ENCODE measurements around the gene SLC35F3. TPM values are rescaled to one million over a fixed set of nuclear protein-coding genes. Genes with fewer than 3 reads are reported as not detected.

SLC35F3 gene
- total and polyA plus RNA-seq, 4 donors = 0.01 to 0.37 (median 0.08) TPM; not detected in 1

- no peaks in the 10 kb centered on the region for H3K36me3 ChIP-seq (ENCODE audit: control insufficient read depth in 4 of 4, insufficient read depth in 3 of 4, low read depth in 1 of 4, low read length in 3 of 4)
- no peak overlapping the region for H3K9ac ChIP-seq (ENCODE audit: low read depth in 1 of 2, low read length in 2 of 2)
- H3K9me3 ChIP-seq (ENCODE audit: control insufficient read depth in 4 of 4, low read length in 3 of 4) = peaks cover 0 to 7% (median 0%) of the 10 kb centered on the region in 4 donors
- no peak for TF ChIP-seq EGR1 (IDR thresholded peaks at IDR 0.05; ENCODE audit: low read depth in 2 of 2)
- no peak for TF ChIP-seq FOXA2 (IDR thresholded peaks at IDR 0.05)
- no peak for TF ChIP-seq YY1 (IDR thresholded peaks at IDR 0.05)
- TF ChIP-seq, protein P1, sequence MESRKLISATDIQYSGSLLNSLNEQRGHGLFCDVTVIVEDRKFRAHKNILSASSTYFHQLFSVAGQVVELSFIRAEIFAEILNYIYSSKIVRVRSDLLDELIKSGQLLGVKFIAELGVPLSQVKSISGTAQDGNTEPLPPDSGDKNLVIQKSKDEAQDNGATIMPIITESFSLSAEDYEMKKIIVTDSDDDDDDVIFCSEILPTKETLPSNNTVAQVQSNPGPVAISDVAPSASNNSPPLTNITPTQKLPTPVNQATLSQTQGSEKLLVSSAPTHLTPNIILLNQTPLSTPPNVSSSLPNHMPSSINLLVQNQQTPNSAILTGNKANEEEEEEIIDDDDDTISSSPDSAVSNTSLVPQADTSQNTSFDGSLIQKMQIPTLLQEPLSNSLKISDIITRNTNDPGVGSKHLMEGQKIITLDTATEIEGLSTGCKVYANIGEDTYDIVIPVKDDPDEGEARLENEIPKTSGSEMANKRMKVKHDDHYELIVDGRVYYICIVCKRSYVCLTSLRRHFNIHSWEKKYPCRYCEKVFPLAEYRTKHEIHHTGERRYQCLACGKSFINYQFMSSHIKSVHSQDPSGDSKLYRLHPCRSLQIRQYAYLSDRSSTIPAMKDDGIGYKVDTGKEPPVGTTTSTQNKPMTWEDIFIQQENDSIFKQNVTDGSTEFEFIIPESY (IDR thresholded peaks at IDR 0.05) = no peak
- TF ChIP-seq FOXA1 (IDR thresholded peaks at IDR 0.05) = no peak
- TF ChIP-seq RXRA (IDR thresholded peaks at IDR 0.05) = no peak
- no peak for TF ChIP-seq JUND (IDR thresholded peaks at IDR 0.05)
- no peak for TF ChIP-seq TAF1 (conservative IDR thresholded peaks at IDR 0.05)
- TF ChIP-seq HNF4G (IDR thresholded peaks at IDR 0.05) = no peak
- TF ChIP-seq GABPA (IDR thresholded peaks at IDR 0.05 in 1 of 2, conservative IDR thresholded peaks at IDR 0.05 in 1 of 2) = no peak
- TF ChIP-seq SP1 (IDR thresholded peaks at IDR 0.05) = no peak
- TF ChIP-seq, protein P2, sequence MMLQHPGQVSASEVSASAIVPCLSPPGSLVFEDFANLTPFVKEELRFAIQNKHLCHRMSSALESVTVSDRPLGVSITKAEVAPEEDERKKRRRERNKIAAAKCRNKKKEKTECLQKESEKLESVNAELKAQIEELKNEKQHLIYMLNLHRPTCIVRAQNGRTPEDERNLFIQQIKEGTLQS (IDR thresholded peaks at IDR 0.05) = no peak
- H3K4me1 ChIP-seq (ENCODE audit: control insufficient read depth in 4 of 4, insufficient read depth in 4 of 4, low read length in 3 of 4) = no peaks in the 10 kb centered on the region
- no peak overlapping the region for H3K4me3 ChIP-seq (ENCODE audit: low read depth in 1 of 3, low read length in 3 of 3)
- DNase-seq (ENCODE audit: low spot score) = no peak
- no peak overlapping the region for H3K27ac ChIP-seq (ENCODE audit: low read depth in 1 of 2, low read length in 2 of 2)
- H3K27me3 ChIP-seq (ENCODE audit: control insufficient read depth in 4 of 4, insufficient read depth in 4 of 4, low read length in 3 of 4) = peaks cover 0 to 3% (median 1%) of the 10 kb centered on the region in 4 donors
- WGBS = 89% methylated on average over 1 of the region's 1 CpG
These were observed 105.2 kb downstream of the SLC35F3 start for GRCh38 chr1:234009668-234010067.

DNA sequence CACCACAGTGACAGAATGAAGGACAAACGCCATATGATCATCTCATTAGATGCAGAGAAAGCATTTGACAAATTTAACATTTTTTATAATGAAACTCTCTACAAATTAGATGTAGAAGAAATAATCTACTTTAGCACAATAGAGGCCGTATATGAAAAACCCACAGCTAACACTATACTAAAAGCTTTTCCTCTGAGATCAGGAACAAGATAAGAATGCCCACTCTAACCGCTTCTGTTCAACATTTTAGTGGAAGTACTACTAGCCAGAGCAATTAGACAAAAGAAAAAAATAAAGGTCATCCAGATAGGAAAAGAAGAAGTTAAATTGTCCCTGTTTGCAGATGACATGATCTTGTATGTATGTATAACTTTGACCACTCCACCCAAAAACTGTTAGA, 109.7 kb downstream of the SLC35F3 start:
- Histone ChIP-seq H3K27me3 (ENCODE audit: control insufficient read depth in 4 of 4, insufficient read depth in 4 of 4, low read length in 3 of 4) (peaks cover 0 to 3% (median 0%) of the 10 kb centered on the region in 4 donors), H3K4me3 (ENCODE audit: low read depth in 1 of 3, low read length in 3 of 3) (no peak overlapping the region), H3K36me3 (ENCODE audit: control insufficient read depth in 4 of 4, insufficient read depth in 3 of 4, low read depth in 1 of 4, low read length in 3 of 4) (no peaks in the 10 kb centered on the region), H3K9me3 (ENCODE audit: control insufficient read depth in 4 of 4, low read length in 3 of 4) (peaks cover 0 to 4% (median 0%) of the 10 kb centered on the region in 4 donors), H3K27ac (ENCODE audit: low read depth in 1 of 2, low read length in 2 of 2) (no peak overlapping the region), H3K9ac (ENCODE audit: low read depth in 1 of 2, low read length in 2 of 2) (no peak overlapping the region), H3K4me1 (ENCODE audit: control insufficient read depth in 4 of 4, insufficient read depth in 4 of 4, low read length in 3 of 4) (no peaks in the 10 kb centered on the region)
- no peak for DNase-seq (ENCODE audit: low spot score)
- 72% methylated on average over 3 of the region's 3 CpGs for WGBS
- no peak for TF ChIP-seq FOXA2 (IDR thresholded peaks at IDR 0.05)
- TF ChIP-seq, protein P1 (IDR thresholded peaks at IDR 0.05) = no peak
- TF ChIP-seq RAD21 (IDR thresholded peaks at IDR 0.05) = no peak
- no peak for TF ChIP-seq HNF4A (conservative IDR thresholded peaks at IDR 0.05)
- no peak for TF ChIP-seq JUND (IDR thresholded peaks at IDR 0.05)
- TF ChIP-seq, protein P3, sequence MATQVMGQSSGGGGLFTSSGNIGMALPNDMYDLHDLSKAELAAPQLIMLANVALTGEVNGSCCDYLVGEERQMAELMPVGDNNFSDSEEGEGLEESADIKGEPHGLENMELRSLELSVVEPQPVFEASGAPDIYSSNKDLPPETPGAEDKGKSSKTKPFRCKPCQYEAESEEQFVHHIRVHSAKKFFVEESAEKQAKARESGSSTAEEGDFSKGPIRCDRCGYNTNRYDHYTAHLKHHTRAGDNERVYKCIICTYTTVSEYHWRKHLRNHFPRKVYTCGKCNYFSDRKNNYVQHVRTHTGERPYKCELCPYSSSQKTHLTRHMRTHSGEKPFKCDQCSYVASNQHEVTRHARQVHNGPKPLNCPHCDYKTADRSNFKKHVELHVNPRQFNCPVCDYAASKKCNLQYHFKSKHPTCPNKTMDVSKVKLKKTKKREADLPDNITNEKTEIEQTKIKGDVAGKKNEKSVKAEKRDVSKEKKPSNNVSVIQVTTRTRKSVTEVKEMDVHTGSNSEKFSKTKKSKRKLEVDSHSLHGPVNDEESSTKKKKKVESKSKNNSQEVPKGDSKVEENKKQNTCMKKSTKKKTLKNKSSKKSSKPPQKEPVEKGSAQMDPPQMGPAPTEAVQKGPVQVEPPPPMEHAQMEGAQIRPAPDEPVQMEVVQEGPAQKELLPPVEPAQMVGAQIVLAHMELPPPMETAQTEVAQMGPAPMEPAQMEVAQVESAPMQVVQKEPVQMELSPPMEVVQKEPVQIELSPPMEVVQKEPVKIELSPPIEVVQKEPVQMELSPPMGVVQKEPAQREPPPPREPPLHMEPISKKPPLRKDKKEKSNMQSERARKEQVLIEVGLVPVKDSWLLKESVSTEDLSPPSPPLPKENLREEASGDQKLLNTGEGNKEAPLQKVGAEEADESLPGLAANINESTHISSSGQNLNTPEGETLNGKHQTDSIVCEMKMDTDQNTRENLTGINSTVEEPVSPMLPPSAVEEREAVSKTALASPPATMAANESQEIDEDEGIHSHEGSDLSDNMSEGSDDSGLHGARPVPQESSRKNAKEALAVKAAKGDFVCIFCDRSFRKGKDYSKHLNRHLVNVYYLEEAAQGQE (IDR thresholded peaks at IDR 0.05) = no peak
